SH-SY5Y (cell line): Measurements from ENCODE around the gene TM9SF4.

ENCODE experiments used
- GATA2 ChIP-seq: IDR thresholded peaks from 2 replicates; pipeline ENCODE4 v1.6.1; 2011; ENCODE audit warnings: mild to moderate bottlenecking, low read depth, low read length
- GATA3 ChIP-seq: IDR thresholded peaks from 2 replicates; pipeline ENCODE4 v1.6.1; 2011; ENCODE audit warnings: low read depth, mild to moderate bottlenecking, low read length, moderate library complexity

DNA sequence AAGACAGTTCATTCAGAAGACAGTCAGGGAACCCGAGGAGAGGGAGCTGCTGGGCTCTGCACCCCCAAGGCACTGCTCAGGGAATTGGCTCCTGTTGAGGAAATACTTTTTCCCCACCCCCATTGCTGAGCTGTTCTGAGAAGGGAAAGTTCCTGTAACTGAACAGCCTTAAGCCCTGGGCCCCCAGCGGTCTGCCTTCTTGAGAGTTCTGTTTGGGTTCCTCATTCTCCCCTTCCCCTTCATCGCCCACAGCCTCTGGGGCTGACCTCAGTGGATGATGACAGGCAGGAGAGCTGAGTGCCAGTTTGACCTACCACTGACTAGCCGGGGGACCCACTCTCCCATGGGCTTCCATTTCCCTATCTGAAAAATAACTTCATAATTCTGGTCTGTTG lies 46.7 kb upstream of the TM9SF4 start:
- TF ChIP-seq GATA3: no peak
- no peak for TF ChIP-seq GATA2
